Fibroblast of villous mesenchyme (primary cell): Measurements from ENCODE around the gene WSCD2. TPM values are rescaled to one million over a fixed set of nuclear protein-coding genes. Genes with fewer than 3 reads are reported as not detected.

Source experiments
- DNase-seq: peaks from one replicate; pipeline ENCODE4 v3.0.0-alpha.2; 2010; ENCODE audit warnings: low read depth
- H3K4me3 ChIP-seq: 2 replicates; pipeline ENCODE4 v1.5.1; 2011; ENCODE audit warnings: low read depth, mild to moderate bottlenecking, low read length
- total RNA-seq: library from RNA; depleted of rRNA; stranded (reverse); fragments of >200 nt; gene quantifications from 2 replicates; pipeline ENCODE4 v1.2.3, GENCODE V29; 2012
- TF ChIP-seq, protein P1 (sequence below): IDR thresholded peaks from 2 replicates; pipeline ENCODE4 v1.5.1; 2012; ENCODE audit warnings: low read depth, mild to moderate bottlenecking, low read length; ENCODE audit not compliant: insufficient read depth

The WSCD2 gene
- total RNA-seq, 1 donor = not detected

DNA sequence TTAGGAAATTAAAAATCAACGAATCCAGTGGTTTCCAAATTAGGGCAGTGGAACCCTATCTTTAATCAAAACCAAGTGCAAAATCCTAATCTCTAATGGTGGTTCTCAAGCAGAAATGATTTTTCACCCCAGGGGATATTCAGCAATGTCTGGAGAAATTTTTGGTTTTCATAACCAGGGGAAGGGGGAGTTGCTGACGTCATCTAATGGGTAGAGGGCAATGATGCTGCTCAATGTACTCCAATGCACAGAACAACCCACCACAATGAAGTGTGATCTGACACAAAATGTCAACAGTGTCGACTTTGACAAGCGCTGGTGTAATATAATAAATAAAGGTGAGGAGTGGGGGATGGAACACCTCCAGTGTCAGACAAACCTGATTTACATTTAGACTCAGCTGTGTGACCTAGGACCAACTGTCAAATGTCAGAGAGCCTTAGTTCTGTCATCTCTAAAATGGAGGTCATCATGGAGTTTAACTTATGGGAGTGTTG is 128.6 kb downstream of the WSCD2 start:
- TF ChIP-seq, protein P1, sequence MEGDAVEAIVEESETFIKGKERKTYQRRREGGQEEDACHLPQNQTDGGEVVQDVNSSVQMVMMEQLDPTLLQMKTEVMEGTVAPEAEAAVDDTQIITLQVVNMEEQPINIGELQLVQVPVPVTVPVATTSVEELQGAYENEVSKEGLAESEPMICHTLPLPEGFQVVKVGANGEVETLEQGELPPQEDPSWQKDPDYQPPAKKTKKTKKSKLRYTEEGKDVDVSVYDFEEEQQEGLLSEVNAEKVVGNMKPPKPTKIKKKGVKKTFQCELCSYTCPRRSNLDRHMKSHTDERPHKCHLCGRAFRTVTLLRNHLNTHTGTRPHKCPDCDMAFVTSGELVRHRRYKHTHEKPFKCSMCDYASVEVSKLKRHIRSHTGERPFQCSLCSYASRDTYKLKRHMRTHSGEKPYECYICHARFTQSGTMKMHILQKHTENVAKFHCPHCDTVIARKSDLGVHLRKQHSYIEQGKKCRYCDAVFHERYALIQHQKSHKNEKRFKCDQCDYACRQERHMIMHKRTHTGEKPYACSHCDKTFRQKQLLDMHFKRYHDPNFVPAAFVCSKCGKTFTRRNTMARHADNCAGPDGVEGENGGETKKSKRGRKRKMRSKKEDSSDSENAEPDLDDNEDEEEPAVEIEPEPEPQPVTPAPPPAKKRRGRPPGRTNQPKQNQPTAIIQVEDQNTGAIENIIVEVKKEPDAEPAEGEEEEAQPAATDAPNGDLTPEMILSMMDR = no peak
- H3K4me3 ChIP-seq = no peak overlapping the region
- no peak for DNase-seq

DNA sequence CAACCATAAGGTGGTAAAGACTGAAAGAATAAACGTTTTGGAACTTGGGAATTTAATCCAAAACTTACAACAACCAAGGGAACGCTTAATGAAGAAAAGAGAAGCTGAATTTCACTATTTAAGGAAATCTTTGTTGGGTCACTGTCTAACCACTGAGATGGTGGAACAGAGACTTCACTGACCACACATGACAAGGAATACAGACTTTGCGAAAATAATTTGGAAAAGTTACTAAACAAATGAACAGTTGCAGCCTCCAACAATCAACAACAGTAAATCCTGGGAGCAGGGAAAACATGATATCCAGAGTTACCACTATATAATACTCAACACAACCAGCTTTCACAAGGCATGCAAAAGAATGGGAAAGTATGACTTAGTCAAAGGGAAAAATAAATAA is 131.0 kb downstream of the WSCD2 start:
- no peak overlapping the region for H3K4me3 ChIP-seq
- DNase-seq = no peak
- TF ChIP-seq, protein P1 = no peak

DNA sequence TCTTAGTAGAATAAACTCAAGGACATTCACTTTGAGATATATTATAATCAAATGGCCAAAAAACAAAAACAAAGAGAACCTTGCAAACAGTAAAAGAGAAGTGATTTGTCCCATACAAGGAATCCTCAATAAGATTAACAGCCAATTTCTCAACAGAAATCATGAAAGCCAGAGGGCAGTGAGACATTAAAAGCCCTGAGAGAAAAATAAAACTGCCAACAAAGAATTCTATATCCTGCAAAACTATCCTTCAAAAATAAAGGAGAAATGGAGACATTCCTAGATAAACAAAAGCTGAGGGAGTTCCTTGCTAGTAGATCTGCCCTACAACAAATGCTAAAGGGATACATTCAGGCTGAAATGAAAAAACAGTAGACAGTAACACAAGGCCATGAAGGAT is 131.9 kb downstream of the WSCD2 start:
- no peak for DNase-seq
- H3K4me3 ChIP-seq = no peak overlapping the region
- TF ChIP-seq, protein P1 = no peak

DNA sequence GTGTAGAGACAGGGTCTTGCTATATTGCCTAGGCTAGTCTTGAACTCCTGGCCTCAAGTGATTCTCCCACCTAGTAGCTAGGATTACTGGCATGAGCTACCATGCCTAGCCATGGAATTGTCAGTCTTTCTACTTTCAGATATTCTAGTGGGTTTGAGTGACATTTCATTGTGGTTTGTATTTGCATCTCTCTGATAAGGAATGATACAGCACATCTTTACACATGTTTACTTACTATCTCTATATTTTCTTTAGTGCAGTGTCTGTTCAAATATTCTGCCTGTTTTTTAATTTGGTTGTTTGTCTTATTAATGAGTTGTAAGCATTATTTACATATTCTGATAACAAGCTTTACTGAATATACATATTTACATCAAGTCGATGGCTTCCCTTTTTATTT is 136.4 kb downstream of the WSCD2 start:
- no peak for DNase-seq
- TF ChIP-seq, protein P1 = no peak

DNA sequence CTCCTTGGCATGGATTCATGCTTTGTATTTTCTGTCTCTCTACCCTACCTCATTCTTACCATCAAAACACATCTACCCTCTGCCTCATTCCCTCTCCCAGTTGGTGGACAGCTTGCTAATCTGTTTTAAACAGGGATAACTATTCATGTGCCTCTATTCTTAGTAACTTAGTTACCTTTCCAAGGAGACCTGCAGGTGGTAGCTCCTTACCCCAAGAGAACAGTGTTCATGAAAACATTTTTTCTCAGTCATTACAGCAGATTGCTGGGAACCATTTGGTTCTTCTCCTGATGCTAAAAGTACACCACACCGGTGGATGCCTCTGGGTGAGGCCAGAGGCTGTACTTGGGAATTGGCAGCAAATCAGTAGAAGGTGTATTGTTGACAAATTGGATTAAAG is 137.0 kb downstream of the WSCD2 start:
- TF ChIP-seq, protein P1 = no peak
- no peak overlapping the region for H3K4me3 ChIP-seq
- no peak for DNase-seq

More for the DNA sequence above, 136.4 kb downstream of the WSCD2 start:
- no peak overlapping the region for H3K4me3 ChIP-seq

DNA sequence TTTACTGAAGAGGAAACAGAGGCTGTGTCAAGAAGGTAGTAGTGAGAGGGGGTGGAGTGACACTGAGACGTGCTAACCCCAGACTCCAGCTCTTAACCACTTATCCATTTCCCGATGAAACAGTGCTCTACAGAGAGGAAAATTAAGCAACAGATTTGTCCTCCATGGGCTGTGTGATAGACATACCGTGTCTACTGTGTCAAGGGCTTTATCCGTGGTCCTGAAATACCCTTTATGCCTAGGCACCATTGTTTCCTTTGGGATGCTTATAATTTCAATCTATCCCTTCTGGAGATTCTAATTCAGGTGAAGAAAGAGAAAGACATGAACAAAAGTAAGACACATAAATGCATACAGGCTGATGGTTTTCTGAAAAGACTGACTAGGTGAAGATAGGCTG is 138.4 kb downstream of the WSCD2 start:
- no peak for DNase-seq
- H3K4me3 ChIP-seq = no peak overlapping the region
- TF ChIP-seq, protein P1 = no peak

DNA sequence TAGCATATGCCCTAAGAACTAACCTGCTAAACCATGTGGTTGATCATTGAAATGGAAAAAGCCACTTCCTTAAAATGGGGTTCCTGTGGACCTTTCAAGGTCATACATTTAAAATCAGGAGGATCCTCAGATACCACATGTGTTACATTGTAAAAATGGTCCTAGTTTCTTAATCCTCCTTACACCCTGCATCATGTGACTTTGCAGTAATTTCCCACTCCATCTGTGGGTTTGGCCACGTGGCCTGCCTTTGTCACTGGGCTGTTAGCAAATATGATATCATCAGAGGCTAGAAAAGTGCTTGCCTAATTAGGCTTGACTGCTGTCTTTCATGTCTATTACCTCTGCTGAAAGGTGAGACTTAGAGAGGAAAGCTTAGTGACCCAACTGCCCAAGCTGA is 139.3 kb downstream of the WSCD2 start:
- TF ChIP-seq, protein P1 = no peak
- H3K4me3 ChIP-seq = no peak overlapping the region
- no peak for DNase-seq
